SK-N-SH (cell line): ENCODE measurements around the gene SOX21. TPM values are rescaled to one million over a fixed set of nuclear protein-coding genes. Genes with fewer than 3 reads are reported as not detected.

Experiments used
- CTCF ChIA-PET: fragments of 300-600, 350-600 bp; formaldehyde crosslinking; extraction: SDS; loops from one replicate; lab custom pipeline; 2021; lab: Yijun Ruan, JAX
- POLR2A ChIA-PET: fragments of 350-600 bp; sonication (Branson Sonifier 250); formaldehyde crosslinking; extraction: SDS; loops from one replicate; lab custom pipeline; 2020; ENCODE audit warnings: antibody characterized with exemption, inconsistent platforms; lab: Yijun Ruan, JAX
- DNase-seq: peaks from one replicate; pipeline ENCODE4 v3.0.0; 2012
- H2AFZ ChIP-seq: fragments of 200-600 bp; sonication (generic); 2 replicates; pipeline ENCODE4 v1.8.1; 2016; ENCODE audit warnings: antibody characterized with exemption, mild to moderate bottlenecking, low read depth
- H3F3A ChIP-seq: fragments of 200-600 bp; sonication (generic); replicated peaks from 2 replicates; pipeline ENCODE3; 2016; ENCODE audit warnings: antibody characterized with exemption, mild to moderate bottlenecking; ENCODE audit not compliant: insufficient read depth
- H3K27ac ChIP-seq, 2 experiments: fragments of 200-500 bp in 1 of 2; fragments of 200-600 bp in 1 of 2; sonication (Bioruptor generic) in 1 of 2; sonication (generic), shearing (Covaris generic) in 1 of 2; 2 replicates each; pipeline versions ENCODE4 v1.5.1 to v1.6.1; 2014 to 2016; ENCODE audit warnings: low read depth in 2 of 2, inconsistent platforms in 1 of 2, low read length in 1 of 2, mild to moderate bottlenecking in 1 of 2, mixed read lengths in 1 of 2
- H3K27me3 ChIP-seq: fragments of 200-600 bp; sonication (generic), shearing (Covaris generic); 2 replicates; pipeline ENCODE4 v1.6.1; 2016; ENCODE audit warnings: mixed run types; ENCODE audit not compliant: insufficient read depth
- H3K36me3 ChIP-seq, 2 experiments: fragments of 200-500 bp in 1 of 2; fragments of 200-600 bp in 1 of 2; sonication (Bioruptor generic) in 1 of 2; sonication (generic) in 1 of 2; replicated peaks in 1 of 2; 2 replicates each; pipeline versions ENCODE3 to v1.5.1; 2014 to 2016; ENCODE audit warnings: low read length in 1 of 2, mild to moderate bottlenecking in 1 of 2; ENCODE audit not compliant: insufficient read depth in 2 of 2, control insufficient read depth in 1 of 2
- H3K4me1 ChIP-seq, 2 experiments: fragments of 200-500 bp in 1 of 2; fragments of 200-600 bp in 1 of 2; sonication (Bioruptor generic) in 1 of 2; sonication (generic), shearing (Covaris generic) in 1 of 2; 2 replicates each; pipeline versions ENCODE4 v1.5.1 to v1.6.1; 2014 to 2016; ENCODE audit warnings: low read depth in 1 of 2, low read length in 1 of 2, mixed run types in 1 of 2; ENCODE audit not compliant: insufficient read depth in 2 of 2, control insufficient read depth in 1 of 2
- H3K4me2 ChIP-seq: fragments of 200-600 bp; sonication (generic), shearing (Covaris generic); 2 replicates; pipeline ENCODE4 v1.6.1; 2017; ENCODE audit warnings: mixed run types
- H3K4me3 ChIP-seq, 2 experiments: fragments of 200-500 bp in 1 of 2; fragments of 200-600 bp in 1 of 2; sonication (Bioruptor generic) in 1 of 2; sonication (generic), shearing (Covaris generic) in 1 of 2; 2 replicates each; pipeline versions ENCODE4 v1.5.1 to v1.8.1; 2014 to 2016; ENCODE audit warnings: low read depth in 2 of 2, inconsistent platforms in 1 of 2, low read length in 1 of 2, mild to moderate bottlenecking in 1 of 2, mixed read lengths in 1 of 2, moderate library complexity in 1 of 2
- H3K79me2 ChIP-seq: fragments of 200-600 bp; sonication (generic); 2 replicates; pipeline ENCODE4 v1.8.1; 2017; ENCODE audit warnings: mild to moderate bottlenecking; ENCODE audit not compliant: insufficient read depth
- H3K9ac ChIP-seq: fragments of 200-600 bp; sonication (generic); 2 replicates; pipeline ENCODE4 v1.6.1; 2017; ENCODE audit warnings: mixed run types
- H3K9me2 ChIP-seq: fragments of 200-600 bp; sonication (generic); 2 replicates; pipeline ENCODE4 v1.6.1; 2017; ENCODE audit warnings: mixed run types
- H3K9me3 ChIP-seq: fragments of 200-600 bp; sonication (generic); 2 replicates; pipeline ENCODE4 v1.6.1; 2017; ENCODE audit warnings: mixed run types, mild to moderate bottlenecking, moderate library complexity
- H4K20me1 ChIP-seq: fragments of 200-600 bp; sonication (generic); 2 replicates; pipeline ENCODE4 v1.6.1; 2017; ENCODE audit warnings: mild to moderate bottlenecking, mixed run types; ENCODE audit not compliant: insufficient read depth
- EZH2phosphoT487 ChIP-seq: fragments of 200-600 bp; sonication (generic); IDR thresholded peaks from 2 replicates; pipeline ENCODE4 v1.6.1; 2017; ENCODE audit warnings: low read depth, mixed run types, mild to moderate bottlenecking, antibody characterized with exemption, moderate library complexity, borderline replicate concordance
- FOXJ3 ChIP-seq: sonication (generic); formaldehyde crosslinking; IDR thresholded peaks from 2 replicates; pipeline ENCODE4 v1.5.1; 2020; ENCODE audit warnings: mild to moderate bottlenecking, missing genetic modification reagents
- GATA2 ChIP-seq: sonication (generic); formaldehyde crosslinking; IDR thresholded peaks from 2 replicates; pipeline ENCODE4 v1.5.0; 2020; ENCODE audit warnings: mild to moderate bottlenecking, missing genetic modification reagents
- JUND ChIP-seq: IDR thresholded peaks from 2 replicates; pipeline ENCODE4 v1.4.0; 2012
- MEF2A ChIP-seq: IDR thresholded peaks from 2 replicates; pipeline ENCODE4 v1.4.0; 2012; ENCODE audit warnings: low read depth, borderline replicate concordance
- NRF1 ChIP-seq: IDR thresholded peaks from 2 replicates; pipeline ENCODE4 v1.6.1; 2012; ENCODE audit warnings: low read depth, mild to moderate bottlenecking, low read length
- RAD21 ChIP-seq: IDR thresholded peaks from 2 replicates; pipeline ENCODE4 v1.6.1; 2012; ENCODE audit warnings: mild to moderate bottlenecking, low read length
- TEAD4 ChIP-seq: IDR thresholded peaks from 2 replicates; pipeline ENCODE4 v1.4.0; 2012; ENCODE audit warnings: mild to moderate bottlenecking, borderline replicate concordance; ENCODE audit not compliant: insufficient read depth
- WGBS: methylation state at CpG from one replicate; pipeline ENCODE4 v1.1.6; 2017; ENCODE audit warnings: low lambda C conversion rate; 5-methylcytosine and 5-hydroxymethylcytosine counted together
- polyA plus RNA-seq, 3 experiments: library from polyadenylated mRNA; depleted of rRNA; stranded (reverse); fragments of >200 nt; gene quantifications; 2 replicates each; pipeline ENCODE4 v1.2.3, GENCODE V29; 2012
- small RNA-seq, 7 experiments: library from RNA; depleted of rRNA; stranded (forward); fragments of <200 nt; gene quantifications; one replicate each; pipeline ENCODE3, GENCODE V24; 2012
- TF ChIP-seq, protein P1 (sequence below): fragments of 200-600 bp; sonication (generic); IDR thresholded peaks from 2 replicates; pipeline ENCODE4 v1.6.1; 2017; ENCODE audit warnings: antibody characterized with exemption, mild to moderate bottlenecking, moderate library complexity

SOX21 gene
- polyA plus RNA-seq, 1 of the 3 experiments (the other 2 are of a cell fraction), result not detected

- no peaks in the 10 kb centered on the region for H3K9me3 ChIP-seq
Measured at GRCh38 chr13:94661406-94661805, 50.9 kb downstream of the SOX21 start.

DNA sequence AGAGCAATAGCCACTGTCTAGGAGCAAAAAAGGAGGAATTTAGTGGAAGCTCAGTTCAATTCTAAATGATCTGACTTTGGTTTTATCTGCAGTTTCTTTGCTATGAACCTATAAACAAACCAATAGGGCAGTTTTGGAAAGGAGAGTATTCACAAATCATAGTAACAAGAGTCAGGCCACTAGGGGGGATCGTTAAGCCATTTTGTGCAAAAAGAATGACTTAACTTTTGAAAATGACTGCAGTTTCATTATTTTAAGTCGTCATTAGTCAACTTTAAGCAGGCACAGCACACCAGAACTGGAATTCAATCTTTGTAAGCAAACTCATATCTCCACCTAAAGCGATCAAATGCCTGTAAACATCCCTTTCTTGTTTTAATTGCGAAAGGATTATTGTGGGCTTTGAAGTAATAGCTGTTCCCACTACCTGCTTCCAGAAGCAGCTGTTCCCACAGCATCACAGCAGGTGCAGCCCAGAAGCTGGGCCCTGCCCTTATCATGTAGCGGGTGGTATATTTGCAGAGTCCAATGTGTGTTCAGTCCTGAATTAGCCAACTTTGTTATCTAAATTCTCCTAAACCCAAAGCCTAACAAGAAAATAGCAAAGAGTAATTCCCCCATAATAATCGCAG, 51.5 kb downstream of the SOX21 start:
- Histone ChIP-seq H3K4me3 (no peak overlapping the region), H3K4me2 (no peak overlapping the region), H3F3A (no peaks in the 10 kb centered on the region), H4K20me1 (no peaks in the 10 kb centered on the region), H3K9me3 (no peaks in the 10 kb centered on the region), H3K4me1 (peaks cover 0 to 5% of the 10 kb centered on the region in 2 experiments; a peak in 2 of 4 replicates), H3K9me2 (no peaks in the 10 kb centered on the region), H3K27ac (no peak overlapping the region), H3K9ac (no peak overlapping the region), H2AFZ (no peak overlapping the region), H3K36me3 (no peaks in the 10 kb centered on the region), H3K79me2 (no peaks in the 10 kb centered on the region), H3K27me3 (peaks cover 21% of the 10 kb centered on the region; the same call in 1 of the 2 replicates)
- 59% methylated on average over 6 of the region's 6 CpGs for WGBS
- TF ChIP-seq, protein P1, sequence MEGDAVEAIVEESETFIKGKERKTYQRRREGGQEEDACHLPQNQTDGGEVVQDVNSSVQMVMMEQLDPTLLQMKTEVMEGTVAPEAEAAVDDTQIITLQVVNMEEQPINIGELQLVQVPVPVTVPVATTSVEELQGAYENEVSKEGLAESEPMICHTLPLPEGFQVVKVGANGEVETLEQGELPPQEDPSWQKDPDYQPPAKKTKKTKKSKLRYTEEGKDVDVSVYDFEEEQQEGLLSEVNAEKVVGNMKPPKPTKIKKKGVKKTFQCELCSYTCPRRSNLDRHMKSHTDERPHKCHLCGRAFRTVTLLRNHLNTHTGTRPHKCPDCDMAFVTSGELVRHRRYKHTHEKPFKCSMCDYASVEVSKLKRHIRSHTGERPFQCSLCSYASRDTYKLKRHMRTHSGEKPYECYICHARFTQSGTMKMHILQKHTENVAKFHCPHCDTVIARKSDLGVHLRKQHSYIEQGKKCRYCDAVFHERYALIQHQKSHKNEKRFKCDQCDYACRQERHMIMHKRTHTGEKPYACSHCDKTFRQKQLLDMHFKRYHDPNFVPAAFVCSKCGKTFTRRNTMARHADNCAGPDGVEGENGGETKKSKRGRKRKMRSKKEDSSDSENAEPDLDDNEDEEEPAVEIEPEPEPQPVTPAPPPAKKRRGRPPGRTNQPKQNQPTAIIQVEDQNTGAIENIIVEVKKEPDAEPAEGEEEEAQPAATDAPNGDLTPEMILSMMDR, result peak; percentile 48
- TF ChIP-seq FOXJ3 (CRISPR knock-in tag) (no peak), GATA2 (CRISPR knock-in tag) (no peak), TEAD4 (no peak), RAD21 (peak; percentile 54)
- peak; percentile 13 for DNase-seq
- POLR2A ChIA-PET, result no interaction called here
- CTCF ChIA-PET, result interaction anchor here (0.6 to 5.2 kb wide), 13 partner anchors 10 to 495 kb away, joined by 3 to 33 read pairs (median 4); no protein-coding TSS in a partner anchor

More at GRCh38 chr13:94661406-94661805, 50.9 kb downstream of the SOX21 start:
- no peak overlapping the region for H2AFZ ChIP-seq
- H3K4me2 ChIP-seq, result no peak overlapping the region
- CTCF ChIA-PET, result interaction anchor here (0.7 to 5.2 kb wide), 11 partner anchors 11 to 491 kb away, joined by 3 to 33 read pairs (median 4); no protein-coding TSS in a partner anchor
- no peaks in the 10 kb centered on the region for H3F3A ChIP-seq
- no peak for DNase-seq
- 52% methylated on average over 5 of the region's 5 CpGs for whole genome bisulfite sequencing
- H4K20me1 ChIP-seq, result no peaks in the 10 kb centered on the region
- H3K4me3 ChIP-seq, result no peak overlapping the region
- POLR2A ChIA-PET, result no interaction called here
- H3K79me2 ChIP-seq, result no peaks in the 10 kb centered on the region
- TF ChIP-seq NRF1, result no peak
- no peak for TF ChIP-seq EZH2phosphoT487
- no peak for TF ChIP-seq MEF2A
- no peak for TF ChIP-seq GATA2 (CRISPR knock-in tag)
- no peak for TF ChIP-seq JUND
- H3K9ac ChIP-seq, result no peak overlapping the region
- H3K4me1 ChIP-seq, result peaks cover 0 to 5% of the 10 kb centered on the region in 2 experiments; a peak in 2 of 4 replicates
- no peaks in the 10 kb centered on the region for H3K9me2 ChIP-seq
- no peaks in the 10 kb centered on the region for H3K36me3 ChIP-seq
- H3K27me3 ChIP-seq, result peaks cover 21% of the 10 kb centered on the region; the same call in 1 of the 2 replicates
- H3K27ac ChIP-seq, result no peak overlapping the region

Small RNAs within 50 kb of the gene (small RNA-seq; reads per million reads assigned to genes)
- gene RN7SL585P, result 0 reads per million in 7 experiments

Other genes starting within 250 kb of the SOX21 start
- gene DCT, start 232.9 kb downstream of the SOX21 start, polyA plus RNA-seq (2012; rRNA removed), result 0.03 and 0.11 TPM in 2 replicates
- gene TGDS, start 116.4 kb downstream of the SOX21 start, polyA plus RNA-seq (2012; rRNA removed), result 8.2 and 12.2 TPM in 2 replicates
- gene GPR180, start 110.7 kb downstream of the SOX21 start, polyA plus RNA-seq (2012; rRNA removed), result 1.8 and 2.2 TPM in 2 replicates